Coronary artery (tissue), 2 donors: ENCODE results near the gene OXER1.

ENCODE experiments used
- DNase-seq: peaks from one replicate; pipeline ENCODE4 v3.0.0-alpha.2; 2017; ENCODE audit warnings: low spot score
- H3K27ac ChIP-seq, 2 donors: fragments of 200-600 bp; sonication (generic); one replicate each; pipeline ENCODE4 v1.5.1; 2016 to 2019
- H3K4me3 ChIP-seq: fragments of 200-600 bp; sonication (generic); 2 replicates; pipeline ENCODE4 v1.5.1; 2016; ENCODE audit warnings: mild to moderate bottlenecking, moderate library complexity
- CTCF ChIP-seq: fragments of 200-600 bp; sonication (generic); IDR thresholded peaks from one replicate; pipeline ENCODE4 v1.5.1; 2019; ENCODE audit warnings: antibody characterized with exemption

Gene OXER1

GRCh38 chr2:42783511-42783910 is 19.6 kb upstream of the OXER1 start:
- no peak for DNase-seq
- Histone ChIP-seq H3K27ac (no peak overlapping the region), H3K4me3 (no peak overlapping the region)
- no peak for TF ChIP-seq CTCF

- H3K4me3 ChIP-seq = no peak overlapping the region
- DNase-seq = no peak
- no peak for TF ChIP-seq CTCF
- no peak overlapping the region for H3K27ac ChIP-seq
Observed at GRCh38 chr2:42781181-42781580, 17.2 kb upstream of the OXER1 start.

GRCh38 chr2:42777883-42778805 is 14.2 kb upstream of the OXER1 start:
- TF ChIP-seq CTCF = no peak
- DNase-seq = no peak
- no peak overlapping the region for H3K27ac ChIP-seq
- no peak overlapping the region for H3K4me3 ChIP-seq

- no peak for DNase-seq
- H3K4me3 ChIP-seq = no peak overlapping the region
- TF ChIP-seq CTCF = no peak
- no peak overlapping the region for H3K27ac ChIP-seq
Observed at GRCh38 chr2:42775810-42776209, 11.9 kb upstream of the OXER1 start.

- no peak overlapping the region for H3K27ac ChIP-seq
- H3K4me3 ChIP-seq = no peak overlapping the region
- DNase-seq = no peak
- TF ChIP-seq CTCF = no peak
Observed at GRCh38 chr2:42775186-42775585, 11.3 kb upstream of the OXER1 start.

GRCh38 chr2:42771546-42772153 is 7.7 kb upstream of the OXER1 start:
- H3K27ac ChIP-seq = no peak overlapping the region
- H3K4me3 ChIP-seq = no peak overlapping the region
- DNase-seq = no peak
- no peak for TF ChIP-seq CTCF
